A549 (cell line): ENCODE measurements around the gene HYOU1.

Source experiments
- BHLHE40 ChIP-seq: IDR thresholded peaks from 2 replicates; pipeline ENCODE4 v1.6.1; 2012; ENCODE audit warnings: low read depth, low read length, inconsistent platforms
- CBX2 ChIP-seq: fragments of 200-600 bp; sonication (generic); IDR thresholded peaks from 2 replicates; pipeline ENCODE4 v1.6.1; 2016; ENCODE audit warnings: low read depth, mild to moderate bottlenecking, borderline replicate concordance
- CHD2 ChIP-seq: fragments of 150-350 bp; IDR thresholded peaks from 2 replicates; pipeline ENCODE4 v1.6.1; 2014; ENCODE audit warnings: low read length; ENCODE audit not compliant: partially characterized antibody
- CTCF ChIP-seq: fragments of >200 bp; sonication (Bioruptor Twin); formaldehyde crosslinking; IDR thresholded peaks from 3 replicates; pipeline ENCODE4 v1.5.1; 2016
- JUN ChIP-seq, 2 experiments: fragments of >200 bp; sonication (Bioruptor Twin); formaldehyde crosslinking; IDR thresholded peaks; 2 replicates in 1 of 2; 3 replicates in 1 of 2; pipeline ENCODE4 v1.6.1; 2016 to 2017
- MAX ChIP-seq: IDR thresholded peaks from 2 replicates; pipeline ENCODE4 v1.6.1; 2012
- POLR2A ChIP-seq: IDR thresholded peaks from 2 replicates; pipeline ENCODE4 v1.6.1; 2012; ENCODE audit warnings: mild to moderate bottlenecking, low read length
- SREBF2 ChIP-seq: fragments of 450-650 bp; IDR thresholded peaks from 2 replicates; pipeline ENCODE4 v1.6.1; 2014; ENCODE audit warnings: mild to moderate bottlenecking, moderate library complexity

- TF ChIP-seq MAX (no peak), CTCF (no peak), BHLHE40 (no peak), CBX2 (no peak), SREBF2 (no peak), POLR2A (no peak), CHD2 (no peak), JUN (IDR thresholded peaks at IDR 0.05) (no peak)
Observed at GRCh38 chr11:119034813-119035212, 22.2 kb downstream of the HYOU1 start.
